GM12875 (cell line): ENCODE measurements around the gene CFAP97D1.

Experiments
- H3K4me3 ChIP-seq: one replicate; pipeline ENCODE4 v1.5.1; 2011; ENCODE audit warnings: low read depth, low read length, control low read depth
- TF ChIP-seq, protein P1 (sequence below): IDR thresholded peaks from 2 replicates; pipeline ENCODE4 v1.5.1; 2011; ENCODE audit warnings: low read depth, mild to moderate bottlenecking, control low read depth, inconsistent platforms, low read length, moderate library complexity, borderline replicate concordance; ENCODE audit not compliant: insufficient read depth

Gene CFAP97D1

DNA sequence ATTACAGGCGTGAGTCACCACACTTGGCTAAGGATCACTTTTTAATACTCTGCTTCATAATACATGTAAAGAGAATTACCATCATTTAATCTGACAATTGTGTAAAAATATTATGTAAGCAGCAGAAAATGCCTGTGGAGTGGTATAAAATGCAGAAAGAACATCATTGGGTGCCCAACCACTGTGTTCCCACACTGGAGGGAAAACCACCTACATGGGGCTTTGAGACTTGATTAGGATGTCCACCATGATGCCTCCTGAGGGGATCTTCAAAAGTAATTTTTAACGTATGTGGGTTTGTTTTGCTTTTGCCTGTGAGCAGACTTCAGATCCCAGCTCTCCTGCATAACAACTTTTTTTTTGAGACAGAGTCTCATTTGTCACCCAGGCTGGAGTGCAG is 18.8 kb downstream of the CFAP97D1 start:
- no peak overlapping the region for H3K4me3 ChIP-seq
- TF ChIP-seq, protein P1, sequence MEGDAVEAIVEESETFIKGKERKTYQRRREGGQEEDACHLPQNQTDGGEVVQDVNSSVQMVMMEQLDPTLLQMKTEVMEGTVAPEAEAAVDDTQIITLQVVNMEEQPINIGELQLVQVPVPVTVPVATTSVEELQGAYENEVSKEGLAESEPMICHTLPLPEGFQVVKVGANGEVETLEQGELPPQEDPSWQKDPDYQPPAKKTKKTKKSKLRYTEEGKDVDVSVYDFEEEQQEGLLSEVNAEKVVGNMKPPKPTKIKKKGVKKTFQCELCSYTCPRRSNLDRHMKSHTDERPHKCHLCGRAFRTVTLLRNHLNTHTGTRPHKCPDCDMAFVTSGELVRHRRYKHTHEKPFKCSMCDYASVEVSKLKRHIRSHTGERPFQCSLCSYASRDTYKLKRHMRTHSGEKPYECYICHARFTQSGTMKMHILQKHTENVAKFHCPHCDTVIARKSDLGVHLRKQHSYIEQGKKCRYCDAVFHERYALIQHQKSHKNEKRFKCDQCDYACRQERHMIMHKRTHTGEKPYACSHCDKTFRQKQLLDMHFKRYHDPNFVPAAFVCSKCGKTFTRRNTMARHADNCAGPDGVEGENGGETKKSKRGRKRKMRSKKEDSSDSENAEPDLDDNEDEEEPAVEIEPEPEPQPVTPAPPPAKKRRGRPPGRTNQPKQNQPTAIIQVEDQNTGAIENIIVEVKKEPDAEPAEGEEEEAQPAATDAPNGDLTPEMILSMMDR = no peak

DNA sequence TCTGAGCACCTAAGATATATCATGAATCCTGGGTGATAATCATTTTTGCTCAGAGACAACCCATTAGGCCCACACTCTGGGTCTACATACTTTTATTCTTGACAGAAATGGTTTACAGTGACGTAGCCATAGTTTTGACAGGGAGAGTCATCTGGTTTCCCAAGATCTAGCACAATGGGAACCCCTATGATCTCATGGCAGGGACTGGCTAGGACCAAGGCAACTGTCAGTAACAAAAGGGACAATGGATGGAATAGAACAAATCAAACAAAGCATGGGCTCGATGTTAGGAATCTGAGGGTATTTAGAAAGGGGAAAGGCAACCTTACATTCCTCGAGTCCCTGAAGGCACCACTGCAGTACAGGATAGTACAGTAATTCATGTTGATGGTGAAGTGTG is 20.5 kb downstream of the CFAP97D1 start:
- TF ChIP-seq, protein P1 = no peak
- no peak overlapping the region for H3K4me3 ChIP-seq

DNA sequence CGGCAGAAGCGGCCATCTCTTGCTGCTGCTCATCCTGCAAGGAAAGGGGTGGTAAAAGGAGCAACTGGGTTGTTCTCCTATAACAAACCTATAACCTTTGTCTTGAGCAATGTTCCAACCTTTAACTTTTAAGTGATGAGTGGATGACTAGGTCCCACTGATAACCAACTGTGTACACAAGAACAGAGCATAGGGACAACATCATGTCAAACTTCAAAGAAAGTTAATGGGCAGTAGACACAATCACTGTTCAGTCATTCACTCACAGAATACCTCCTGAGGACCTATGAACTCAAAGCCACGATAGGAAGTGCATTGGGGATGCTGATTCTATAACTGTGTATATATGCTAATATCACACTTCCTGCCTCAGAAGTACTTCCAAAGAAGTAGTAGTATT is 21.6 kb downstream of the CFAP97D1 start:
- H3K4me3 ChIP-seq = no peak overlapping the region
- TF ChIP-seq, protein P1 = no peak

DNA sequence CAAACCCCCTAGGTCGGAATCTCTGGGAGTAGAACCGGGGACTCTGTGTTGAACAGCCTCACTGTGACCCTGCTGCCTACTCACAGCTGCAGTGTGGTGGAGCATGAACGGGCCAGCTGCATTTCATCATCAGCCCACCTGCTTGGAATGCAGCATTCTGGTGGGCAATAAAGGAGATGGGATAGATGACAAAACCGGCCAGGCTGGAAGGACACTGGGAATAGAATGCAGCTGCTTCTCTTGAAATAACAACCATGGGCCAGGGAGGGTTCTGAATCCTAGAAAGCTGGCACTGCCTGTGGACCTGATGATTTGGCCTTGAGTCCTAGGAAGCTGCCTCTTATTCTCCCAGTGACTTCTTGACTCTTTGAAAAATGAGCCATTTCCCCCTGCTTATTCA is 23.5 kb downstream of the CFAP97D1 start:
- H3K4me3 ChIP-seq = no peak overlapping the region

DNA sequence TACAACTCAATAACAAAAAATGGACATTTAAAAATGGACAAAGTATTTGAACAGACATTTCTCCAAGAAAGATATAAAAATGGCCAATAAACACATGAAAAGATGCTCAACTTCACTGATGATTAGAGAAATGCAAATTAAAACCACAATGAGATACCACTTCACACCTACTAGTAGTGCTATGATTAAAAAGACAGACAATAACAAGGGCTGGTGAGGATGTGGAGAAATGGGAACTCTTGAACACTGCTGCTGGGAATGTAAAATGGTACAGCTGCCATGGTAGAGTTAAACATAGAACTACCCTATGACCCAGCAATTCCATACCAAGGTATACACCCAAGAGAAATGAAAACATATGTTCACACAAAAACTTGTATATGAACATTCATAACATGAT is 24.9 kb downstream of the CFAP97D1 start:
- H3K4me3 ChIP-seq = no peak overlapping the region
- TF ChIP-seq, protein P1 = no peak

More for the DNA sequence above, 23.5 kb downstream of the CFAP97D1 start:
- TF ChIP-seq, protein P1 = no peak

DNA sequence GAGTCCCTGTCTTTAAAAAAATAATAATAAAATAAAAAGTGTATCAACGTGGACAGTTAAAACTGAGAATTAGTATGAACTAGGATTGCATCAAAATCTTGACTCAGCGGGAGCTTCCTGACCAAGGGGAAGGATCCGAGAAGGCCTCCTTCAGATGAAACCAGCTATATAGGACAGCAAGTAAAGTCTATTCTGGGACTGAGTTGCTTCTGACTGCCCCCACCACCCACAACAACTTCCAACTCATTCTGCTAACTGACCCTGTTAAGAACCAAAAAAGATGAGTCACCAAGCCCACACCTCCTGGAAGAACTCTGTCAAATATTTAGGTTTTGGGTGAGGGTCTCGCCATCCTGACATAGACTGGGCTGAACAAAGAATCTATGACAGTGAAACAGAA is 27.8 kb downstream of the CFAP97D1 start:
- H3K4me3 ChIP-seq = no peak overlapping the region
- TF ChIP-seq, protein P1 = no peak

DNA sequence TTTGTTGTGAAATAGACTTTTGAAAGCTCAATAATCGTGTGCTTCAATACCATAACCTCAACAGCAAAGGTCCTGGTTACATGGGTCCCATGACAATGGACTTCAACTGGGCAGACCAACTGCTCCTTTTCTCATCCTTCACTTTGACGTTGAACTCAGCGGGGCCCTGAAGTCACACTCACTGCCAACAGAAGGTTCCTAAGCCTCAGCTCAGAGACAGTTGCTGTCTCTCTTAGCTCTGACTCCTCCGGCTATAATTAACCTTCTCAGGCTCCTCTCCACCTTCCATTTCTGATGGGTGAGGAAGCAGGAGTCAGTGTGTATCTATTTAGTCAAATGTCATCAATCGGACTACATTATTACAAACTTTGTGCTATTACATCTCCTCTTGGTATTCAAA is 28.9 kb downstream of the CFAP97D1 start:
- H3K4me3 ChIP-seq = no peak overlapping the region
- TF ChIP-seq, protein P1 = no peak
